Measurements from ENCODE around the gene PREX1.

DNA sequence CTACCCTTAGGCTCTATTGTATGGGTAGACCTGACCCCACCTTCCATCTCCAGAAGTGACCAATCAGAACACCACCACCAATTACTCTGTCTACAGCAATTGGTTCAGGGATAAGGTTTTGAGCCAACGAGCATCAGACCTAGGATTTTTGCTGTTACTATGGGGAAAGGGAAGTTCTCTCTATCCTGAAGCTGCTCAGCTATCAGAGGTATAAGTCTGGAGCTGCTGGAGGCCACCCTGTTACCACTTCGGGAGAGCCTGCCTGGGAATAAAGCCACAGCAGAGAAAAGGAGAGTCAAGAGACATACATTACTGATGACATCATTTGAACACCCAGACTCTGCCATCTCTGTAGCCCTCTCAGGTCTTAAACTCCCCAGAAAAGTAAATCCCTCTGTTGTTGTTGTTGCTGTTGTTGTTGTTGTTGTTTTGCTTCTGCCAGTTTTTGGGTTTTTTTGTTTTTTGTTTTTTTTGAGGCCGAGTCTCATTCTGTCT lies 94.5 kb downstream of the PREX1 start:
- TF ChIP-seq, protein P1, sequence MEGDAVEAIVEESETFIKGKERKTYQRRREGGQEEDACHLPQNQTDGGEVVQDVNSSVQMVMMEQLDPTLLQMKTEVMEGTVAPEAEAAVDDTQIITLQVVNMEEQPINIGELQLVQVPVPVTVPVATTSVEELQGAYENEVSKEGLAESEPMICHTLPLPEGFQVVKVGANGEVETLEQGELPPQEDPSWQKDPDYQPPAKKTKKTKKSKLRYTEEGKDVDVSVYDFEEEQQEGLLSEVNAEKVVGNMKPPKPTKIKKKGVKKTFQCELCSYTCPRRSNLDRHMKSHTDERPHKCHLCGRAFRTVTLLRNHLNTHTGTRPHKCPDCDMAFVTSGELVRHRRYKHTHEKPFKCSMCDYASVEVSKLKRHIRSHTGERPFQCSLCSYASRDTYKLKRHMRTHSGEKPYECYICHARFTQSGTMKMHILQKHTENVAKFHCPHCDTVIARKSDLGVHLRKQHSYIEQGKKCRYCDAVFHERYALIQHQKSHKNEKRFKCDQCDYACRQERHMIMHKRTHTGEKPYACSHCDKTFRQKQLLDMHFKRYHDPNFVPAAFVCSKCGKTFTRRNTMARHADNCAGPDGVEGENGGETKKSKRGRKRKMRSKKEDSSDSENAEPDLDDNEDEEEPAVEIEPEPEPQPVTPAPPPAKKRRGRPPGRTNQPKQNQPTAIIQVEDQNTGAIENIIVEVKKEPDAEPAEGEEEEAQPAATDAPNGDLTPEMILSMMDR (conservative IDR thresholded peaks at IDR 0.05 in 1 of 2, IDR thresholded peaks at IDR 0.05 in 1 of 2; ENCODE audit: low read depth in 1 of 2, low read length in 2 of 2), result no peak
- no peak for TF ChIP-seq EZH2 (IDR thresholded peaks at IDR 0.05; ENCODE audit: low read length, missing control alignments)

All from fibroblast of lung (primary cell).